OCI-LY7 (cell line): Measurements from ENCODE around the gene COQ8B. TPM values are rescaled to one million over a fixed set of nuclear protein-coding genes. Genes with fewer than 3 reads are reported as not detected.

ENCODE experiments used
- BruUV-seq: library from RNA; stranded (reverse); fragments of 400-500 nt; replicated peaks from 2 replicates; lab custom pipeline; 2021; lab: Mats Ljungman, UMichigan
- CTCF ChIA-PET: fragments of 300-600 bp; sonication (Branson Sonifier 250); formaldehyde crosslinking; loops from one replicate; lab custom pipeline; 2022; ENCODE audit warnings: antibody characterized with exemption; ENCODE audit not compliant: unreplicated experiment; lab: Charles Lee
- POLR2A ChIA-PET: fragments of 300-600 bp; sonication (Branson Sonifier 250); formaldehyde crosslinking; loops from one replicate; lab custom pipeline; 2022; ENCODE audit warnings: antibody characterized with exemption; lab: Charles Lee
- DNase-seq: peaks from one replicate; pipeline ENCODE4 v3.0.0-alpha.2; 2015; ENCODE audit warnings: low spot score
- H2AFZ ChIP-seq: fragments of 200-600 bp; sonication (generic), shearing (Covaris generic); 2 replicates; pipeline ENCODE4 v1.6.1; 2014; ENCODE audit warnings: mild to moderate bottlenecking, antibody characterized with exemption, low read length, moderate library complexity
- H3K27ac ChIP-seq: fragments of 200-600 bp; sonication (generic); 2 replicates; pipeline ENCODE4 v1.5.1; 2014; ENCODE audit warnings: mixed run types, low read depth, mild to moderate bottlenecking, moderate library complexity, low read length, inconsistent platforms; ENCODE audit not compliant: poor library complexity, severe bottlenecking
- H3K36me3 ChIP-seq: fragments of 200-600 bp; sonication (generic); 2 replicates; pipeline ENCODE4 v1.6.1; 2014; ENCODE audit warnings: mild to moderate bottlenecking, antibody characterized with exemption, low read length, moderate library complexity, mixed read lengths; ENCODE audit not compliant: insufficient read depth
- H3K4me1 ChIP-seq: fragments of 200-600 bp; sonication (generic); 2 replicates; pipeline ENCODE4 v1.5.1; 2014; ENCODE audit warnings: mild to moderate bottlenecking, low read length; ENCODE audit not compliant: insufficient read depth, poor library complexity, severe bottlenecking
- H3K4me2 ChIP-seq: fragments of 200-600 bp; sonication (generic); 2 replicates; pipeline ENCODE4 v1.6.1; 2014; ENCODE audit warnings: mild to moderate bottlenecking, low read length
- H3K4me3 ChIP-seq: fragments of 200-600 bp; sonication (generic); 2 replicates; pipeline ENCODE4 v1.5.1; 2014; ENCODE audit warnings: mild to moderate bottlenecking, low read depth, low read length; ENCODE audit not compliant: poor library complexity, severe bottlenecking
- H3K79me2 ChIP-seq: fragments of 200-600 bp; sonication (generic); 2 replicates; pipeline ENCODE4 v1.6.1; 2016; ENCODE audit warnings: low read depth, mild to moderate bottlenecking, low read length, moderate library complexity, mixed read lengths; ENCODE audit not compliant: insufficient read depth
- H3K9me2 ChIP-seq: fragments of 200-600 bp; sonication (generic); 2 replicates; pipeline ENCODE4 v1.6.1; 2016; ENCODE audit warnings: mild to moderate bottlenecking, low read length, mixed read lengths; ENCODE audit not compliant: insufficient read depth
- H3K9me3 ChIP-seq: fragments of 200-600 bp; sonication (generic); 2 replicates; pipeline ENCODE4 v1.6.1; 2014; ENCODE audit warnings: mild to moderate bottlenecking, mixed run types, low read length, mixed read lengths
- H4K20me1 ChIP-seq: fragments of 200-600 bp; sonication (generic); 2 replicates; pipeline ENCODE4 v1.6.1; 2014; ENCODE audit warnings: mild to moderate bottlenecking, antibody characterized with exemption, low read length, moderate library complexity, mixed read lengths; ENCODE audit not compliant: insufficient read depth
- CTCF ChIP-seq: fragments of 200-600 bp; sonication (generic); conservative IDR thresholded peaks from 2 replicates; pipeline ENCODE4 v1.5.1; 2014; ENCODE audit warnings: mild to moderate bottlenecking, antibody characterized with exemption, low read length, moderate library complexity, mixed read lengths
- EZH2phosphoT487 ChIP-seq: fragments of 200-600 bp; sonication (generic); IDR thresholded peaks from 2 replicates; pipeline ENCODE4 v1.6.1; 2018; ENCODE audit warnings: low read depth, borderline replicate concordance, mild to moderate bottlenecking, mixed run types, antibody characterized with exemption, low read length, moderate library complexity, mixed read lengths
- intact Hi-C: fragments of 100-400 bp; cut with micrococcal nuclease; formaldehyde crosslinking; loops from one replicate; pipeline ENCODE4 v1.10.0; 2022; ENCODE audit not compliant: unreplicated experiment
- total RNA-seq, 2 experiments: library from RNA; depleted of rRNA in 1 of 2; stranded (reverse); fragments of >200 nt in 1 of 2; shearing (Covaris generic) in 1 of 2; gene quantifications; 2 replicates each; pipeline ENCODE4 v1.2.3, GENCODE V29; 2014 to 2022

COQ8B gene
- total RNA-seq, 2 experiments from 2014 or later: 34.6 to 34.9 TPM

GRCh38 chr19:40682431-40682964 lies 34.2 kb downstream of the COQ8B start:
- H3K4me3 ChIP-seq: no peak overlapping the region
- no peak overlapping the region for H2AFZ ChIP-seq
- no peaks in the 10 kb centered on the region for H4K20me1 ChIP-seq
- H3K79me2 ChIP-seq: no peaks in the 10 kb centered on the region
- H3K4me2 ChIP-seq: no peak overlapping the region
- no peaks in the 10 kb centered on the region for H3K9me2 ChIP-seq
- H3K4me1 ChIP-seq: no peaks in the 10 kb centered on the region
- intact Hi-C loops: no loop called here
- CTCF ChIA-PET: interaction anchor here (0.6 kb wide), 1 partner anchor 146 kb away, joined by 3 read pairs; no protein-coding TSS in a partner anchor
- BruUV-seq: no TSS peak
- H3K27ac ChIP-seq: no peak overlapping the region
- no peak for TF ChIP-seq CTCF
- no peak for TF ChIP-seq EZH2phosphoT487
- no peaks in the 10 kb centered on the region for H3K36me3 ChIP-seq
- POLR2A ChIA-PET: no interaction called here
- DNase-seq: no peak
- no peaks in the 10 kb centered on the region for H3K9me3 ChIP-seq

GRCh38 chr19:40681039-40681438 lies 35.6 kb downstream of the COQ8B start:
- Histone ChIP-seq H3K79me2 (no peaks in the 10 kb centered on the region), H3K27ac (no peak overlapping the region), H3K4me1 (no peaks in the 10 kb centered on the region), H4K20me1 (no peaks in the 10 kb centered on the region), H3K9me2 (no peaks in the 10 kb centered on the region), H3K9me3 (no peaks in the 10 kb centered on the region), H3K4me3 (no peak overlapping the region), H3K36me3 (no peaks in the 10 kb centered on the region), H2AFZ (no peak overlapping the region), H3K4me2 (no peak overlapping the region)
- BruUV-seq: no TSS peak
- ChIA-PET POLR2A (no interaction called here), CTCF (no interaction called here)
- TF ChIP-seq CTCF: no peak
- no peak for TF ChIP-seq EZH2phosphoT487
- no peak for DNase-seq
- intact Hi-C loops: no loop called here

- BruUV-seq: no TSS peak
- Histone ChIP-seq H3K4me2 (no peak overlapping the region), H3K9me3 (no peaks in the 10 kb centered on the region), H3K9me2 (no peaks in the 10 kb centered on the region), H3K27ac (no peak overlapping the region), H3K79me2 (no peaks in the 10 kb centered on the region), H4K20me1 (no peaks in the 10 kb centered on the region), H3K36me3 (0 out of 2 replicates have a peak, but pooled peaks cover 2% of the 10 kb centered on the region), H3K4me3 (no peak overlapping the region), H3K4me1 (no peaks in the 10 kb centered on the region), H2AFZ (no peak overlapping the region)
- POLR2A ChIA-PET: no interaction called here
- CTCF ChIA-PET: no interaction called here
- TF ChIP-seq EZH2phosphoT487: no peak
- TF ChIP-seq CTCF: no peak
- no peak for DNase-seq
- intact Hi-C loops: no loop called here
Measured at GRCh38 chr19:40677156-40677555, 39.5 kb downstream of the COQ8B start.
